ENCODE data around the gene GNAL.

DNA sequence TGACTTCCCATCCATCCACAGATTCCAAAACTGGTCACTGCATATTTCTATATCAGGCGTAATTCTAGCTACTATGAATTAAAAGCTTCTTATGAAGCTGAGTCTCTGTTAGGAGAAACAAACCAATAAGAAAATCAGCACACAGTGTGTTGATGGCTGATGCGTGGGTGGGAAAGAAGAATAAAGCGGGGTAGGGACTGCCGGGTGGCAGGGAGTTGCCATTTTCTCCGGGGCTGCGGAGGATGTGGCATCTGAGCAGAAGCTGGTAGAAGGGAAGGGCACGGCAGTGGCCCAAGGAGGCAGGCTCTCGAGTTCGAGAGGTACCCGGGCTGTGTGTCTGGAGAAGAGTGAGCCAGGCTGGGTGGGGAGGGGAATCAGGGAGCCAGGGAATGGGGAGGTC, 113.5 kb downstream of the GNAL start:
- TF ChIP-seq POLR2AphosphoS5 (IDR thresholded peaks at IDR 0.05) (no peak), POLR2A (IDR thresholded peaks at IDR 0.05) (no peak)
- TF ChIP-seq, protein P1, sequence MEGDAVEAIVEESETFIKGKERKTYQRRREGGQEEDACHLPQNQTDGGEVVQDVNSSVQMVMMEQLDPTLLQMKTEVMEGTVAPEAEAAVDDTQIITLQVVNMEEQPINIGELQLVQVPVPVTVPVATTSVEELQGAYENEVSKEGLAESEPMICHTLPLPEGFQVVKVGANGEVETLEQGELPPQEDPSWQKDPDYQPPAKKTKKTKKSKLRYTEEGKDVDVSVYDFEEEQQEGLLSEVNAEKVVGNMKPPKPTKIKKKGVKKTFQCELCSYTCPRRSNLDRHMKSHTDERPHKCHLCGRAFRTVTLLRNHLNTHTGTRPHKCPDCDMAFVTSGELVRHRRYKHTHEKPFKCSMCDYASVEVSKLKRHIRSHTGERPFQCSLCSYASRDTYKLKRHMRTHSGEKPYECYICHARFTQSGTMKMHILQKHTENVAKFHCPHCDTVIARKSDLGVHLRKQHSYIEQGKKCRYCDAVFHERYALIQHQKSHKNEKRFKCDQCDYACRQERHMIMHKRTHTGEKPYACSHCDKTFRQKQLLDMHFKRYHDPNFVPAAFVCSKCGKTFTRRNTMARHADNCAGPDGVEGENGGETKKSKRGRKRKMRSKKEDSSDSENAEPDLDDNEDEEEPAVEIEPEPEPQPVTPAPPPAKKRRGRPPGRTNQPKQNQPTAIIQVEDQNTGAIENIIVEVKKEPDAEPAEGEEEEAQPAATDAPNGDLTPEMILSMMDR (IDR thresholded peaks at IDR 0.05), result no peak
